Measurements from ENCODE around the gene STAMBPL1.

Gene STAMBPL1

GRCh38 chr10:88893611-88894010, 13.6 kb downstream of the STAMBPL1 start:
- no peak for DNase-seq

- DNase-seq: no peak
Observed at GRCh38 chr10:88895250-88895649, 15.2 kb downstream of the STAMBPL1 start.

DNA sequence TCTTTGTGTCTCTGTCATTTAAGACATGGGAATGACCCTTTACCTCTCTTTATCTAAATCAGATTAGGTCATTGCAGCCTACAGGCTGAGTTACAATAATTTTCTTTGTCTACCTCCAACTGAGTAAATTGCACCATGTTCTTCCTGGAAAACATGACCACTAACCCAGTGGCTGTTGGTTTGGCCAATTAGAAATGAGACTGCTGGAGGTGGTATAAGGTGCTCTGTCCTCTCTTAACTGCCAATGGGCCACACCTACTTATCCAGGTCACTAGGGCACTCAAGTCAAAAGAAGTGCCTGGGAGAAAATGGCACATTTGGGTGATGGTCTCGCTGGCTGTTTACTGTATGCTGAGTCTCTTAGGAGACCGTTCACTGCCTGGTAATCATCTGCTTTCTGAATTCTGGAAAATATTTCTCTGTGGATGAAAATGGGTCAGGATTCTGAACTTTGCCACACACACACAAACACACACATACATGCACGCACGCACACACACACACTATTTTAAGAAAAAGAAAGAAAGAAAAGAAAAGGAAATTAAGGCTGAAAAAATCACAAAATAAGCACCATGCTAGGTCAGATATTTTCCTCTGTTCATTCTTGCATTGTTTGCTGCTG, 16.4 kb downstream of the STAMBPL1 start:
- DNase-seq: no peak

DNA sequence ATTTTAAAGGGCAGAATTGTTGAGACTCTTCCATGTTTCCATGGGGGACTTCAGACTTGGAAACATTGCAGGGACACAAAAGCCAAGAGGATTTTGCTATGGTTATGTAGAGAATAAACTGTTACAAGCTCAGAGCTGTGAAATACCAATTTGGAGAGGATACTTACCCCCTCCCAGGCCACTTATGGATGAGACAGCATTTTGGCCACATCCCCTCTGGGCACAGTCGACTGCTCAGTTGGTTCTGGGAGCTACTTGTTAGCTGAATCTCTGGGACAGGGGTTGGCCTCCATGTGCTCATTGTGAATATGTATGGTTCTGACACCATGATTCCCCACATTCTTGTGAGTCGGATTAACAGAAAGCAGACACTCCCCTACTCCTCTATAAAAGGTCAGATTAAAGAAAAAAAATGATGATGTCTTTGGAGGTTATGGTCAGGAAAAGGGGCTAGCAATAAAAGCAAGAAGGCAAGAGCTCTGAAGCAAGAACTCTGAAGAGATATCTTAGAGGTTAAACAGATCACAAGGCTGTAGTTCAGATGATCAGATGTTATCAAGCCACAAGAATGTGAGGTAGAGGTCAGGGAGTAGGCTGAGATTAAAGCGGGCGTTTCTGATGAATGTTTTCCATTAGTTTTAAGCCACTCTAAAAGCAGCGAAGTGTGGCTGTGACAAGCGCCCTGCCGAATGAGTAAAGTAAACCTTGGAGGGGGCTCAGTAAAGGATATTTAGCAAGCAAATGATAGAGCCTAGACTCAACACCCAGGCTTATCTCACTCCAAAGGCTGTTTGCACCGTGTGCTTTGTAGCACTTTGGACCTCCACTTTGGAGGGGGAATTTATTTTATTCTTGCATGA, 17.2 kb downstream of the STAMBPL1 start:
- no peak for DNase-seq

GRCh38 chr10:88898727-88899126, 18.7 kb downstream of the STAMBPL1 start:
- DNase-seq: no peak

GRCh38 chr10:88899886-88900285, 19.8 kb downstream of the STAMBPL1 start:
- DNase-seq: no peak

DNA sequence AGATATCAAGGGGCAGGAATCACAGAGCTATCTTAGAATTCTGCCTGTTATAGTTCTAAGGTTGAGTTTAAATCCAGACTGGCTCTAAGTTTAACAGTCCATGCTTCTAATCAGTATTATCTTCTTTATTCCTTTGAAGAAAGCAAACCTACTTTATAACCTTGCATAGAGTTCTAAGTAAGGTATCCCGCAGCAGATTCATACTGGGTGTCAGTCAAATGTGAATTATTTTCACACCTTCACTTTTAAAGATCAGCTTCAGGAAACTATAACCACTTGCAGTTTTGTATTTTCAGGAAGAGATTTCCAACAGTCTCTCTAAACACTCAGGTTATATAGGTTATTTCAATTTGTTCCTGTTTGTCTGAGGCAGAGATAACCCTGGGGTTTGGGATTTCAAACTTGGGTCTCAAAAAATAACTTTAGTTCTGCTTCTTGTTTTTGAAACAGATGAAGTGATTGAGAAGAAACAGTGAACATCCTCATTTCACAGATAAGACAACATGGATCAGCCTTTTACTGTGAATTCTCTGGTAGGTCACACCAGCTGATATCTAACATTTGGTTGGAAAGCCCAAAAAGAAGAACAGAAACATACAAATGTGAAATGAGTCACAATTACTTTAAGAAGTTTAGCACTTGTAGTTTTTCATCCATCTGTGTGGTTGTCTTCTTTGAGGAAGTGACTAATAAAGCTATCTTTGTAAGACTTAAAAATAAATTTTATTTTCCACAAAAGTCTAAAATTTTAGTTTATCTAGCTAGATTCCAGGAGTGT, 21.4 kb downstream of the STAMBPL1 start:
- DNase-seq: peak; percentile 58 to 95 (median 92)

- no peak for DNase-seq
Observed at GRCh38 chr10:88901984-88902789, 22.1 kb downstream of the STAMBPL1 start.

DNA sequence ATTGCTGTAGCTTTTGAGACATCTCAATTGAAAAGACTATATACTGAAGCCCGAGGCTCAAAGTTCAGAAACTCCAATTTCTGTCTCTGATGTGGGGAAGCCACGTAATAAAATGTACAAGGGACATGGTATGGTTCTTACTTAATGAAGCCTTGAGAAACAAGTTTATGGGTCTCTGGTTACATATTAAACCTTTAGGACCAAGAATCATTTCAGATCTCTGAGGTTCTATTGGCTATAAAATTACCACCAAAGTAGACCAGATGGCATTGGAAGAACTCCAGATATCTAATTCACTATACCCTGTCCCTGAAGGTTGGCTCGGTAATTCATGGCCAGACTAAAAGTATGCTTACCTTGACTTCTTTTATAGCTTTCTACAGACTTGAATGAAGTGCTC, 23.7 kb downstream of the STAMBPL1 start:
- no peak for DNase-seq

GRCh38 chr10:88906921-88907320, 26.9 kb downstream of the STAMBPL1 start:
- no peak for DNase-seq

DNA sequence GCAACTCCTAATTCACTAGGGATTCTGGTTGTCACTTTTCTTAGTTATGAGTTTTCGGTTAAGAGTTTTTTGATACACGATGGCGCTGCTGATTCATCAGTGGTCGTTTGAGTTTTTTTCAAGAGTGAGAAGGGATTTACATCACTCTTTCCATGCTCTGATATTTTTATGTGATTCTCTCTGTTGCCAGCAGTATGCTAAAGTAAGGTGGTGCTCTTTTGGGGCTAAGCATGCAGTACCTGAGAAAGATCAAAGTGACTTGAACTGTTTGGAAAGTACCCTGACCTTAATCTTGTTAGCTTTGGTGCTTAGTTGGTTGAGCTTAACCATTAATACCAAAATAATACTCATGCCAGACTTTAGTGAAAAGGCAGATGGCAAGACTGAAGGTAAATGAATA, 28.1 kb downstream of the STAMBPL1 start:
- no peak for DNase-seq

DNA sequence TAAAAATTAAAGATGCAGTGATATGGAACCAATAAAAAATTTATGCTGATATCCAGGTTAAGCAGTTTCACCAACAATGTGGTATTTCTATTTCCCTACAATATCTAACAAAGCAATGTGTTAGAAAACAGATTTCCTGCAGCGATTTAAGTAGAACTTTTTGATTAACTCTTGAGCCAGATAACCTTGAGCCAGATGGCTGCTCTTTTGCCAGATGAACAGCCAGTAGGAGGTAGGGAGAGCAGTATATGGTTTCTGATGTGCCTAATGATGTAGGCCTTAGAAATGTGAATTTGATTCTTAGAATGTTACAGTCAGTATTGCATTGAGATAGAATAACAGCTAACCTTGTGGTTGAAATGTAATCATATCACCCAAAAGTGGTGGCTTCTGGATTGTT, 31.1 kb downstream of the STAMBPL1 start:
- DNase-seq: no peak

DNA sequence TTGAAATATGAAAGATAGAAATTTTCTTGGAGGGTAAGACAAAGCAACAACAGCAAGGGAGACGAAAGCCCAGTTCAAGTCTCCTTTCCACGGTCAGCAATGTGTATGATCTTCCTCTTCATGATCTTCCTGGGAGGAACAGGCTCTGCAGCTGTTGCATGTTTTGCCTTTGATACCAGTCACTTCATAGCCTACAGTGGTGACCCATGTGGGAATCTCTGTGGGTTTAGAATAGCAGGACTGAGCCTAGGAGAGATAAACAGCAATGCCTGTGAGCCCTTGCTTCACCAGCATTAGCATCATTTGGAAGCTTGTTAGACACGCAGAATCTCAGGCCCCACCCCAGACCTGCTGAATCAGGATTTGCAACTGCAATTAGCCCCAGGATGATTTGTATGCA, 31.8 kb downstream of the STAMBPL1 start:
- no peak for DNase-seq

- DNase-seq: no peak
Observed at GRCh38 chr10:88913127-88913526, 33.1 kb downstream of the STAMBPL1 start.

DNA sequence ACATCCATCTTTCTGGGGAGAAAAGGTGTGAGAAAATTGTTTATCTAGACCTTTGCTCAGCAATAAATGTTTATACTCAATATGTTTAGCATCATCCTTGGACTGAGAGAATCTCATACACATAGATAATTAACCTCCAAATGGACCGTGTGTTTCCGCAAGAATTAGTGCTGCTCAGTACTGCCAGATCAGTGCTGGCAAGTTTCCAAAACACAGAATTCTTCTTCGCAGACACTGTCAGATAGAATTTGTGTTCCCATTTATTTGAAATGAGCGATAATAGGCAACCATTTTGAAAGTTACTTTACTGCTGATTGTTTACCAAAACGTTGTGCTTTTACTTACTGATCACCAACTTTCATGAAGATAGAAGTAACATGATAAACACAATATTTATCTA, 33.7 kb downstream of the STAMBPL1 start:
- DNase-seq: no peak

DNA sequence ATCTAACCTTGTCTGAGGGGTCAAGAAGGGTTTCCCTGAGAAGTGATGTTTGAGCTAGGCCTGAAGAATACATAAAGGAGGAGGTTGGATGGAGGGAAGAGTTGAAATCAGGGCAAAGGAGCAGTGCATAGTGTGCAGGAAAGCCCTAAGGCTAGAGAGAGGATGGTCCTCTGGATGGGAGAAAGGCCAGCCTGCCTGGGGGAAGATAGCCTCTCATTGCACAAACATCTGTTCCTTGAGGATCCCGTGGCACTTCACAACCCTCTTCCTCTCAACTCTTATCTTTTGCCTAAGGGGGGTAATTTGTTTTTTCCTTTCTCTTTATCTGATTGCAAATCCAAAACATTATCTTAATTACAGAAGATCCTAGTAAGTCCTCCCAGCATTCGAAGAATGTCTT, 35.7 kb downstream of the STAMBPL1 start:
- no peak for DNase-seq

DNA sequence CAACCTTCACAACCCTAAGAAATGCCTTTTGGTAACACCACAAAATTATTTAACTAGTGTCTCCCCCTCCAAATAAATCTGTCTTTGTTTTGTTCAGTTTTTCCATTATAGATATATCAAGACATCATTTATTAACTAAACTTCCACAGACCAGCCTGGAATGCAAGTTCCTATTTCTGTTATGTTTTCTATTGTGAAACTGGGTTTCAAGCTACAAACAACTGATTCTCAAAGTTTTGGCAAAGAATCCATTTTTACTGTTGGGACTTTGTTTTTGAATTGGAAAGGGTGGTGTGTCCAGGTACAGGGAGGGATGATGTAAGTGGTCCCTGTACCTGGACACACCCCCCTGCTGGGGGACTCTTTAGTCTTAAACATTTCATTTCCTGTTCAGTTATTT, 36.2 kb downstream of the STAMBPL1 start:
- DNase-seq: no peak

GRCh38 chr10:88916986-88917385, 36.9 kb downstream of the STAMBPL1 start:
- no peak for DNase-seq

GRCh38 chr10:88918191-88918905, 38.3 kb downstream of the STAMBPL1 start:
- DNase-seq: no peak

GRCh38 chr10:88919041-88919440, 39.0 kb downstream of the STAMBPL1 start:
- no peak for DNase-seq

- no peak for DNase-seq
Observed at GRCh38 chr10:88920198-88920597, 40.2 kb downstream of the STAMBPL1 start.

DNA sequence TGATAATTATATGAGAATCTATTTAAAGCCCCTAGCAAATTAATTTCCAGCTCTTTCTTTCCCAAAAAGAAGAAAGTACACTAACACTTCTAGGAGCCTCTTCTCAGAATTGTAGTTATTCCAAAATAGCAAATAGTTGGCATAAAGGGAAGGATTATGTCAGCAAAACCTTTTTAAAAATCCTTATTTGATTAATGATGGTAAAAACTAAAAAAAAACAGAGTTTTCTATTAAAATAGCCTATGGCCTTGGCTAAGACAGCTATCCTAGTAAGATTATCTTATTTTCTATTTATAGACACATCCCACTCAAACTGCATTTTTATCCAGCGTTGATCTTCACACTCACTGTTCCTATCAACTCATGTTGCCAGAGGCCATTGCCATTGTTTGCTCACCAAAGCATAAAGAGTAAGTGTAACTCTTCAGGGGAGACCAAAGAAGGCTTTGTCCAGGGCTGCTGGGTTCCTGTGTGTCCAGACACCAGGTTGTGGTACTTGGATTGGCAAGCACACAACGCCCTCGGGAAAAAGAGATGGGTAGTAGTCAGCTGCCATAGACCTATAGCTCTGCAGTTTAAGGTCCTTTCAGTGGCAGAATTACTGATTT, 41.0 kb downstream of the STAMBPL1 start:
- no peak for DNase-seq
